Smooth muscle cell (in vitro differentiated cells): ENCODE results near the gene HOXA7. TPM values are rescaled to one million over a fixed set of nuclear protein-coding genes. Genes with fewer than 3 reads are reported as not detected.

Experiments used
- DNase-seq: peaks from one replicate; lab custom pipeline; 2025; ENCODE audit not compliant: unreplicated experiment; lab: John Stamatoyannopoulos, UW
- H2AFZ ChIP-seq: fragments of 200-600 bp; sonication (generic); 2 replicates; pipeline ENCODE4 v1.6.0; 2016; ENCODE audit warnings: antibody characterized with exemption, low read depth, mild to moderate bottlenecking
- H3F3A ChIP-seq: fragments of 200-600 bp; sonication (generic); 2 replicates; pipeline ENCODE4 v1.6.0; 2017; ENCODE audit warnings: antibody characterized with exemption, low read depth
- H3K27ac ChIP-seq: fragments of 200-600 bp; sonication (generic); 2 replicates; pipeline ENCODE4 v1.5.1; 2016; ENCODE audit warnings: low read depth, mild to moderate bottlenecking
- H3K27me3 ChIP-seq: fragments of 200-600 bp; sonication (generic); 2 replicates; pipeline ENCODE4 v1.6.1; 2016; ENCODE audit warnings: low read depth, mild to moderate bottlenecking
- H3K36me3 ChIP-seq: fragments of 200-600 bp; sonication (generic); 2 replicates; pipeline ENCODE4 v1.5.1; 2016; ENCODE audit warnings: low read depth
- H3K4me1 ChIP-seq: fragments of 200-600 bp; sonication (generic); 2 replicates; pipeline ENCODE4 v1.5.1; 2016; ENCODE audit warnings: low read depth
- H3K4me2 ChIP-seq: fragments of 200-600 bp; sonication (generic); 2 replicates; pipeline ENCODE4 v1.6.0; 2016; ENCODE audit warnings: mild to moderate bottlenecking
- H3K4me3 ChIP-seq: fragments of 200-600 bp; sonication (generic); 2 replicates; pipeline ENCODE4 v1.5.1; 2016; ENCODE audit warnings: mild to moderate bottlenecking
- H3K79me2 ChIP-seq: fragments of 200-600 bp; sonication (generic); 2 replicates; pipeline ENCODE4 v1.6.0; 2016; ENCODE audit warnings: low read depth, mild to moderate bottlenecking
- H3K9ac ChIP-seq: fragments of 200-600 bp; sonication (generic); 2 replicates; pipeline ENCODE4 v1.6.0; 2016; ENCODE audit warnings: low read depth
- H3K9me3 ChIP-seq: fragments of 200-600 bp; sonication (generic); replicated peaks from 2 replicates; pipeline ENCODE4 v1.5.1; 2016; ENCODE audit warnings: low read depth
- H4K20me1 ChIP-seq: fragments of 200-600 bp; sonication (generic); 2 replicates; pipeline ENCODE4 v1.6.0; 2016; ENCODE audit warnings: low read depth
- WGBS: methylation state at CpG from one replicate; pipeline ENCODE4 v1.1.7; 2016; ENCODE audit warnings: low lambda C conversion rate; 5-methylcytosine and 5-hydroxymethylcytosine counted together
- polyA plus RNA-seq: library from polyadenylated mRNA; unstranded; fragments of >200 nt; fragmentation: Nextera tagmentation; extraction: Ambion mirVana; gene quantifications from 2 replicates; pipeline ENCODE4 v1.2.1, GENCODE V29; 2016
- total RNA-seq: library from RNA; depleted of rRNA; stranded (reverse); fragments of >200 nt; gene quantifications from 2 replicates; pipeline ENCODE4 v1.2.3, GENCODE V29; 2014
- TF ChIP-seq, protein P1 (sequence below): fragments of 200-600 bp; sonication (generic); IDR thresholded peaks from 2 replicates; pipeline ENCODE4 v1.5.1; 2017; ENCODE audit warnings: borderline replicate concordance, mild to moderate bottlenecking, antibody characterized with exemption; ENCODE audit not compliant: insufficient read depth, poor library complexity, severe bottlenecking

HOXA7 gene
- total and polyA plus RNA-seq, 2 experiments from 2014 or later: 0.72 to 1.2 TPM

DNA sequence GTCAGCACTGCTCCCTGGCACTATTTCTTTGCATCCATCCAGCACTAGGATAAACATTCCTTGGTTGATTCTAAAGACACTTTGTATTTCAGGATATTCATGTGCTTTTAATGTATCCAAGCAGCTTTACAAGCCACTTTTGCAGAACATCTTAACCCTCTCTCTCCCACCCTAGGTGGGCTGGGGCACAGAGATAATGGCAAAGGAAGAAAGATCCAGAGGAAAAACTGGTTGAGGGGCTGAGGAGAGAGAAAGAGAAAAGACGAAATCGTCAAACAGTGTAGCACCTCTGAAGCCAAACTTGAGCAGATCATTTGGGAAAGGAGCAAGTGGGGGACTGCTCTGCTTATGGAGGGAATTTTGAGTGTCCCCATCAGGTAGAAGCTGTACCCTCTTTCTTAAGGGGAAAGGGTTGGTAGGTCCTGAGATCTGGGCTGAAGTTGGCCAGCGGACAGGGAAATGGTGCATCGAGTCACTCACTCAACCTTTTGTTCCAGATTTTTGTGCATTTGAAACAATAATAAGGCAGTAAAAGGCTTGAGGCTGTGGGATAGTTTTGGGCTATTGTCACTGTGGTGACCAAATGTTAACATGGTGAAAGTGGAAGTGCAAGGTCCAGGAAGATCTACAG, 47.6 kb upstream of the HOXA7 start:
- Histone ChIP-seq H3K27ac (no peak overlapping the region), H3K4me3 (peak overlapping the region; percentile 56), H3K27me3 (peaks cover 33% of the 10 kb centered on the region), H3K36me3 (no peaks in the 10 kb centered on the region), H3F3A (peaks cover 8% of the 10 kb centered on the region), H3K4me2 (peak overlapping the region; percentile 86), H3K4me1 (peaks cover 8% of the 10 kb centered on the region), H4K20me1 (peaks cover 2% of the 10 kb centered on the region), H3K9me3 (no peaks in the 10 kb centered on the region), H3K79me2 (peaks cover 69% of the 10 kb centered on the region), H2AFZ (peak overlapping the region; percentile 71), H3K9ac (no peak overlapping the region)
- no peak for DNase-seq
- TF ChIP-seq, protein P1, sequence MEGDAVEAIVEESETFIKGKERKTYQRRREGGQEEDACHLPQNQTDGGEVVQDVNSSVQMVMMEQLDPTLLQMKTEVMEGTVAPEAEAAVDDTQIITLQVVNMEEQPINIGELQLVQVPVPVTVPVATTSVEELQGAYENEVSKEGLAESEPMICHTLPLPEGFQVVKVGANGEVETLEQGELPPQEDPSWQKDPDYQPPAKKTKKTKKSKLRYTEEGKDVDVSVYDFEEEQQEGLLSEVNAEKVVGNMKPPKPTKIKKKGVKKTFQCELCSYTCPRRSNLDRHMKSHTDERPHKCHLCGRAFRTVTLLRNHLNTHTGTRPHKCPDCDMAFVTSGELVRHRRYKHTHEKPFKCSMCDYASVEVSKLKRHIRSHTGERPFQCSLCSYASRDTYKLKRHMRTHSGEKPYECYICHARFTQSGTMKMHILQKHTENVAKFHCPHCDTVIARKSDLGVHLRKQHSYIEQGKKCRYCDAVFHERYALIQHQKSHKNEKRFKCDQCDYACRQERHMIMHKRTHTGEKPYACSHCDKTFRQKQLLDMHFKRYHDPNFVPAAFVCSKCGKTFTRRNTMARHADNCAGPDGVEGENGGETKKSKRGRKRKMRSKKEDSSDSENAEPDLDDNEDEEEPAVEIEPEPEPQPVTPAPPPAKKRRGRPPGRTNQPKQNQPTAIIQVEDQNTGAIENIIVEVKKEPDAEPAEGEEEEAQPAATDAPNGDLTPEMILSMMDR: no peak
- WGBS: 60% methylated on average over 4 of the region's 4 CpGs

DNA sequence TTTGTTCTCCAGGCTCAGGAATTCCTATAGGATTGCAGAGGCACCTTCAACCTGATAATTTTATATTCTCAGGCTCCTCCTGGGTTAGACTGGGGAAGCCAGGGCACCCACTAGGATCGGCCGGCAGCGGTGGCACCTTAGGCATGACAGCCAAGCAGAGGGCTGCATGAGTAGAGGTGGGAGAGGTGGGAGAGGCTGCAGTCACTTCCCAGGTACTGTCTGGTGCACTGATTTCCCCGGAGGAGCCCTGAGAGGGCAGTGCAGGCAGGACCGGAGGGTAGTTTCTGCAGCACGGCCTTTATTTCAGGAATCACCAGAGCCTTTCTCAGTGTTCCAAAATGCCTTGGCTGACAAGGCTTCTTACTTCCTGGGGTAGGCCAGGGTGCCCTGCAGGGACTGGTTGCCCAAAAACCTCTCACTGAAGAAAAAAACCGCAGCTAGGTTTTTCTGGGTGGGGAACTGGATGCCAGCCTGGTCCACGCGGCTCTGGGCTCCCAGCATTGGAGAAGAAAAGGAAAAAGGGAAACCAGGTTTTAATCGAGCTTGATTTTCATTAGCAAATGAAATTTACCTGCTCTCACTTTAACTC, 47.0 kb upstream of the HOXA7 start:
- Histone ChIP-seq H3K79me2 (peaks cover 75% of the 10 kb centered on the region), H3K27ac (no peak overlapping the region), H3K9ac (no peak overlapping the region), H3K4me2 (peak overlapping the region; percentile 86), H4K20me1 (peaks cover 8% of the 10 kb centered on the region), H3K9me3 (no peaks in the 10 kb centered on the region), H3K27me3 (peaks cover 33% of the 10 kb centered on the region), H2AFZ (peak overlapping the region; percentile 39), H3K4me1 (peaks cover 8% of the 10 kb centered on the region), H3F3A (peaks cover 8% of the 10 kb centered on the region), H3K36me3 (no peaks in the 10 kb centered on the region), H3K4me3 (peak overlapping the region; percentile 56)
- TF ChIP-seq, protein P1: no peak
- DNase-seq: no peak
- WGBS: 47% methylated on average over 10 of the region's 10 CpGs

DNA sequence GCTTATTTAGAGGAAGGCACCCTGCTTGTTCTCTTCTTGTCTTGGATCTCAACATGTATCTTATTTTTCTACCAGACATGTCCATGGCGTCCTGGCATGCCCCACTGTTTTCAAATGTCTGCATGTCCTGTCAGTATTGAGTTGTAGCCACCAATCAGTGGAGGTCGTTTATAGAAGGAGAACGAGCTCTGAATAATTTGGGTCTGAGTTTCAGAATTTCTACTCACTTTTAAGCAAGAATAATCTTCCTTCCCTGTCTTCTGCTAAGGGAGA, 46.3 kb upstream of the HOXA7 start:
- no peaks in the 10 kb centered on the region for H3K9me3 ChIP-seq
- TF ChIP-seq, protein P1: no peak
- peaks cover 8% of the 10 kb centered on the region for H3F3A ChIP-seq
- peak overlapping the region; percentile 39 for H2AFZ ChIP-seq
- peaks cover 82% of the 10 kb centered on the region for H3K79me2 ChIP-seq
- no peak for DNase-seq
- no peak overlapping the region for H3K27ac ChIP-seq
- H3K9ac ChIP-seq: no peak overlapping the region
- peak overlapping the region; percentile 86 for H3K4me2 ChIP-seq
- peak overlapping the region; percentile 56 for H3K4me3 ChIP-seq
- no peaks in the 10 kb centered on the region for H3K36me3 ChIP-seq
- WGBS: 23% methylated on average over 3 of the region's 3 CpGs
- peaks cover 4% of the 10 kb centered on the region for H3K4me1 ChIP-seq
- peaks cover 15% of the 10 kb centered on the region for H4K20me1 ChIP-seq
- peaks cover 33% of the 10 kb centered on the region for H3K27me3 ChIP-seq
